ENCODE results near the gene TIGD2.

DNA sequence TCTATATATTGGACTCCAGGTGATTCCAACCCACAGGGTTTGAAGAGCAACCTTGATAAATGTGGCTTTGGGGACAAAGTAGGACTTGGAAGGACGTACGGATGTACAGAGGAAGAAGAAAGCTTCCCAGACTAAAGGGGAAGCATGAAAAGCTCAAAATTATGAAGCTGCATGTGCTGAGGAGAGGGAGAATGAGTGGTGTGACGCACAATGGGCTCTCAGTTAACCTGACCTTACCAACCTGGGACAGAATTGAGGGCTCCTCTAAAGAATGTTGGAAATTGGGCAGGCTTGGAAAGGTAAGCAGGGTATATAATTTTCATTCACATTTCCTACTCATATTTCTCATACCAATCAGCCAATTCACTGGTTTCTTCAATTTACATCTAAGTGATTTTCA is 10.5 kb upstream of the TIGD2 start:
- TF ChIP-seq CTCF (IDR thresholded peaks at IDR 0.05; ENCODE audit: low read depth, low read length, poor library complexity, severe bottlenecking) (no peak), EZH2phosphoT487 (IDR thresholded peaks at IDR 0.05; ENCODE audit: borderline replicate concordance, low read length) (no peak)
